Neural progenitor cell (in vitro differentiated cells): ENCODE measurements around the gene RHBG. TPM values are rescaled to one million over a fixed set of nuclear protein-coding genes. Genes with fewer than 3 reads are reported as not detected.
"Not testable (repeated sequence)": the region's sequence is repeated elsewhere in the genome, so short reads cannot be mapped to it uniquely, and the experiment has no call there.

Source experiments
- DNase-seq: peaks from one replicate; pipeline ENCODE4 v3.0.0-alpha.2; 2016; ENCODE audit warnings: low spot score
- H2AFZ ChIP-seq: fragments of 200-600 bp; sonication (generic); replicated peaks from 2 replicates; pipeline ENCODE4 v1.6.1; 2016; ENCODE audit warnings: antibody characterized with exemption
- H3F3A ChIP-seq: fragments of 200-600 bp; sonication (generic); 2 replicates; pipeline ENCODE4 v1.6.1; 2016; ENCODE audit warnings: antibody characterized with exemption, low read depth
- H3K27ac ChIP-seq: fragments of 200-600 bp; sonication (generic); 2 replicates; pipeline ENCODE4 v1.5.1; 2016; ENCODE audit warnings: mild to moderate bottlenecking
- H3K27me3 ChIP-seq: fragments of 200-600 bp; sonication (generic); 2 replicates; pipeline ENCODE4 v1.6.1; 2016; ENCODE audit warnings: mild to moderate bottlenecking, moderate library complexity
- H3K36me3 ChIP-seq: fragments of 200-600 bp; sonication (generic); 2 replicates; pipeline ENCODE4 v1.5.1; 2016
- H3K4me1 ChIP-seq: fragments of 200-600 bp; sonication (generic); 2 replicates; pipeline ENCODE4 v1.6.1; 2016; ENCODE audit warnings: mixed run types
- H3K4me2 ChIP-seq: fragments of 200-600 bp; sonication (generic); 2 replicates; pipeline ENCODE4 v1.6.1; 2016
- H3K4me3 ChIP-seq: fragments of 200-600 bp; sonication (generic); 2 replicates; pipeline ENCODE4 v1.5.1; 2016
- H3K79me2 ChIP-seq: fragments of 200-600 bp; sonication (generic); 2 replicates; pipeline ENCODE4 v1.6.1; 2016; ENCODE audit warnings: low read depth
- H3K9ac ChIP-seq: fragments of 200-600 bp; sonication (generic); 2 replicates; pipeline ENCODE4 v1.6.1; 2016
- H3K9me3 ChIP-seq: fragments of 200-600 bp; sonication (generic); 2 replicates; pipeline ENCODE4 v1.5.1; 2016; ENCODE audit warnings: low read depth
- H4K20me1 ChIP-seq: fragments of 200-600 bp; sonication (generic); 2 replicates; pipeline ENCODE4 v1.6.1; 2016; ENCODE audit warnings: low read depth
- H3K27ac Mint-ChIP-seq: 3 replicates; pipeline ENCODE4 v1.8.0; 2021; ENCODE audit warnings: mixed read lengths
- H3K27me3 Mint-ChIP-seq: 2 replicates; pipeline ENCODE4 v1.8.0; 2022; ENCODE audit warnings: low read depth, mild to moderate bottlenecking, inconsistent platforms, moderate library complexity, mixed read lengths; ENCODE audit not compliant: insufficient read depth
- H3K36me3 Mint-ChIP-seq: 3 replicates; pipeline ENCODE4 v1.8.0; 2021; ENCODE audit warnings: mixed read lengths
- H3K4me1 Mint-ChIP-seq: 3 replicates; pipeline ENCODE4 v1.8.0; 2021; ENCODE audit warnings: mixed read lengths
- H3K4me3 Mint-ChIP-seq: 3 replicates; pipeline ENCODE4 v1.8.0; 2021; ENCODE audit warnings: mild to moderate bottlenecking, moderate library complexity, mixed read lengths
- H3K9me3 Mint-ChIP-seq: 3 replicates; pipeline ENCODE4 v1.8.0; 2020; ENCODE audit warnings: mixed read lengths
- CTCF ChIP-seq: fragments of 200-600 bp; sonication (generic); IDR thresholded peaks from 2 replicates; pipeline ENCODE4 v1.5.1; 2017; ENCODE audit warnings: antibody characterized with exemption, mild to moderate bottlenecking
- EZH2 ChIP-seq: fragments of 200-600 bp; sonication (generic); IDR thresholded peaks from 2 replicates; pipeline ENCODE4 v1.6.1; 2017; ENCODE audit warnings: antibody characterized with exemption, mild to moderate bottlenecking, moderate library complexity
- EZH2phosphoT487 ChIP-seq: fragments of 200-600 bp; sonication (generic); IDR thresholded peaks from 2 replicates; pipeline ENCODE4 v1.6.1; 2017; ENCODE audit warnings: antibody characterized with exemption
- total RNA-seq: library from RNA; depleted of rRNA; stranded (reverse); fragments of >200 nt; gene quantifications from 2 replicates; pipeline ENCODE4 v1.2.3, GENCODE V29; 2015; ENCODE audit warnings: low replicate concordance

RHBG gene
- total RNA-seq, 1 donor from 2014 or later: not detected

- Mint-ChIP-seq H3K4me3 (no peak overlapping the region), H3K36me3 (no peaks in the 10 kb centered on the region), H3K4me1 (peaks cover 4% of the 10 kb centered on the region), H3K27me3 (peaks cover 4% of the 10 kb centered on the region), H3K27ac (no peak overlapping the region), H3K9me3 (no peaks in the 10 kb centered on the region)
- H3K4me1 ChIP-seq: no peaks in the 10 kb centered on the region
- no peak for DNase-seq
- H3K27ac ChIP-seq: no peak overlapping the region
- H3K79me2 ChIP-seq: no peaks in the 10 kb centered on the region
- TF ChIP-seq EZH2: no peak
- no peak overlapping the region for H3K4me2 ChIP-seq
- no peak overlapping the region for H2AFZ ChIP-seq
- no peak overlapping the region for H3K4me3 ChIP-seq
- H4K20me1 ChIP-seq: no peaks in the 10 kb centered on the region
- H3K36me3 ChIP-seq: no peaks in the 10 kb centered on the region
- H3K27me3 ChIP-seq: no peaks in the 10 kb centered on the region
- H3K9ac ChIP-seq: no peak overlapping the region
- no peaks in the 10 kb centered on the region for H3F3A ChIP-seq
- H3K9me3 ChIP-seq: no peaks in the 10 kb centered on the region
Measured at GRCh38 chr1:156346636-156347035, 22.4 kb upstream of the RHBG start.

GRCh38 chr1:156347331-156347730, 21.7 kb upstream of the RHBG start:
- H3K4me3 ChIP-seq: no peak overlapping the region
- no peaks in the 10 kb centered on the region for H3K9me3 ChIP-seq
- no peak for TF ChIP-seq EZH2phosphoT487
- TF ChIP-seq EZH2: no peak
- no peak for TF ChIP-seq CTCF
- Mint-ChIP-seq H3K27me3 (peaks cover 5% of the 10 kb centered on the region), H3K27ac (no peak overlapping the region), H3K36me3 (no peaks in the 10 kb centered on the region), H3K4me3 (no peak overlapping the region), H3K9me3 (no peaks in the 10 kb centered on the region), H3K4me1 (peaks cover 1% of the 10 kb centered on the region)
- H3K27me3 ChIP-seq: no peaks in the 10 kb centered on the region
- DNase-seq: no peak
- H3K36me3 ChIP-seq: no peaks in the 10 kb centered on the region
- no peaks in the 10 kb centered on the region for H3F3A ChIP-seq
- no peak overlapping the region for H3K9ac ChIP-seq
- no peak overlapping the region for H3K27ac ChIP-seq
- no peak overlapping the region for H2AFZ ChIP-seq
- no peaks in the 10 kb centered on the region for H4K20me1 ChIP-seq
- no peaks in the 10 kb centered on the region for H3K79me2 ChIP-seq
- H3K4me1 ChIP-seq: no peaks in the 10 kb centered on the region
- H3K4me2 ChIP-seq: no peak overlapping the region

- DNase-seq, H3K4me1 ChIP-seq, H3K9me3 ChIP-seq, H4K20me1 ChIP-seq, H3K4me2 ChIP-seq, H3F3A ChIP-seq, H3K27ac ChIP-seq, H3K4me1 Mint-ChIP-seq, H3K9ac ChIP-seq, H3K36me3 ChIP-seq, H3K4me3 Mint-ChIP-seq, H3K79me2 ChIP-seq, H2AFZ ChIP-seq, H3K27ac Mint-ChIP-seq, H3K9me3 Mint-ChIP-seq, H3K4me3 ChIP-seq, H3K36me3 Mint-ChIP-seq: not testable (repeated sequence)
- H3K27me3 ChIP-seq: peaks cover 27% of the 10 kb centered on the region
- peaks cover 28% of the 10 kb centered on the region for H3K27me3 Mint-ChIP-seq
Measured at GRCh38 chr1:156352481-156352880, 16.5 kb upstream of the RHBG start.

- peaks cover 47% of the 10 kb centered on the region for H3K27me3 ChIP-seq
- no peak overlapping the region for H3K4me3 Mint-ChIP-seq
- H2AFZ ChIP-seq: no peak overlapping the region
- no peak for TF ChIP-seq CTCF
- TF ChIP-seq EZH2: no peak
- no peak for TF ChIP-seq EZH2phosphoT487
- no peak overlapping the region for H3K4me3 ChIP-seq
- H4K20me1 ChIP-seq: no peaks in the 10 kb centered on the region
- peaks cover 4% of the 10 kb centered on the region for H3F3A ChIP-seq
- H3K9me3 Mint-ChIP-seq: no peaks in the 10 kb centered on the region
- no peak overlapping the region for H3K27ac Mint-ChIP-seq
- H3K79me2 ChIP-seq: no peaks in the 10 kb centered on the region
- H3K9ac ChIP-seq: no peak overlapping the region
- no peaks in the 10 kb centered on the region for H3K36me3 Mint-ChIP-seq
- H3K4me1 ChIP-seq: peaks cover 4% of the 10 kb centered on the region
- H3K27ac ChIP-seq: no peak overlapping the region
- peaks cover 44% of the 10 kb centered on the region for H3K27me3 Mint-ChIP-seq
- H3K9me3 ChIP-seq: no peaks in the 10 kb centered on the region
- no peak for DNase-seq
- H3K4me1 Mint-ChIP-seq: peaks cover 14% of the 10 kb centered on the region
- H3K4me2 ChIP-seq: peak overlapping the region; percentile 1
- H3K36me3 ChIP-seq: no peaks in the 10 kb centered on the region
Measured at GRCh38 chr1:156356262-156356874, 12.6 kb upstream of the RHBG start.
